Glutamatergic neuron (in vitro differentiated cells): ENCODE measurements around the gene KIAA0232. TPM values are rescaled to one million over a fixed set of nuclear protein-coding genes. Genes with fewer than 3 reads are reported as not detected.

Experiments used
- DNase-seq: peaks from one replicate; pipeline ENCODE4 v3.0.0; 2022
- H3K27ac Mint-ChIP-seq: one replicate; pipeline ENCODE4 v1.8.0; 2020; ENCODE audit warnings: mild to moderate bottlenecking, mixed read lengths, inconsistent platforms; ENCODE audit not compliant: unreplicated experiment
- H3K27me3 Mint-ChIP-seq: one replicate; pipeline ENCODE4 v1.8.0; 2020; ENCODE audit warnings: mild to moderate bottlenecking, moderate library complexity, mixed read lengths, inconsistent platforms; ENCODE audit not compliant: unreplicated experiment
- H3K36me3 Mint-ChIP-seq: one replicate; pipeline ENCODE4 v1.8.0; 2020; ENCODE audit warnings: mild to moderate bottlenecking, mixed read lengths, inconsistent platforms; ENCODE audit not compliant: unreplicated experiment
- H3K4me1 Mint-ChIP-seq: one replicate; pipeline ENCODE4 v1.8.0; 2020; ENCODE audit warnings: mild to moderate bottlenecking, low read depth, mixed read lengths, inconsistent platforms; ENCODE audit not compliant: unreplicated experiment
- H3K4me3 Mint-ChIP-seq: one replicate; pipeline ENCODE4 v1.8.0; 2020; ENCODE audit warnings: mild to moderate bottlenecking, mixed read lengths, inconsistent platforms; ENCODE audit not compliant: unreplicated experiment
- H3K9me3 Mint-ChIP-seq: one replicate; pipeline ENCODE4 v1.8.0; 2020; ENCODE audit warnings: mild to moderate bottlenecking, moderate library complexity, mixed read lengths, inconsistent platforms; ENCODE audit not compliant: unreplicated experiment
- CTCF ChIP-seq: fragments of 200-600 bp; sonication (generic); IDR thresholded peaks from one replicate; pipeline ENCODE4 v1.5.0; 2021; ENCODE audit not compliant: partially characterized antibody, unreplicated experiment
- total RNA-seq: library from RNA; stranded (reverse); fragmentation: NEBNext Ultra II Directional; extraction: Animal tissue kit (Norgen Biotek cat#: 25700); gene quantifications from one replicate; pipeline ENCODE4 v1.2.1, GENCODE V29; 2021; ENCODE audit not compliant: unreplicated experiment

KIAA0232 gene
- total RNA-seq, 1 donor from 2014 or later: 64.4 TPM

GRCh38 chr4:6929339-6929811, 146.8 kb downstream of the KIAA0232 start:
- no peak for DNase-seq
- Mint-ChIP-seq H3K27me3 (peaks cover 17% of the 10 kb centered on the region), H3K36me3 (peaks cover 19% of the 10 kb centered on the region), H3K4me3 (peak overlapping the region; percentile 40), H3K4me1 (peaks cover 38% of the 10 kb centered on the region), H3K27ac (peak overlapping the region; percentile 60), H3K9me3 (peaks cover 19% of the 10 kb centered on the region)
- TF ChIP-seq CTCF: no peak

DNA sequence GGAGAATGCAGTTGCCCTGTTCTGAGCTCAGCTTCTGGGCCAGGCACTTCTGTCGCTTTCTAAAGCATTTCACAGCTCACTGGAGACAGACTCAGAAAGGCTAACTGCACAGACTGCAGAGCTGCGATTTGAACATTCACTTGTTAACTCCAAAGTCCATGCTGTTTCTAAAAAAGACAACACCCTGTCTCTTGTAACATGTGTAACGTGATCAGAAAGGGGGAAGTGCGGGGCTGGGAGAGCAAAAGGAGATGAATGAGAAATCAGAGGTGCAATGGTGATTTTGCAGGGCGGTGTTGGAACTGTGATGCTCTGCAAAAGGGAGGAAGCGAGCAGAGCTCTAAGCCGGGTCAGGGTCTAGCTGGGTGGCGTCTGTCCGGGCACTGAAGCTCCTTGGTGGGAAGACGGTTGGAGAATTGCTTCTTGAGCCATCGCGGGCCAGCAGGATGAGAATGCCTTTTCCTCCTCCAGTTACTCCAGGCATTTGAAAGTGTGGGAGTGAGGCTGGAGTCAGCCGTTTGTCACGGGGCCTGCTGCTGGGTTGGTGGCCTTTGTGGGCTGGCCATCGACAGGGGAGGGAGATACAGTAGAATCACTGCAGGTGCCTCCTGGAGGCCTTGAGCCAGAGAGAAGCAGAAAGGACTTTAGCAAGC, 147.4 kb downstream of the KIAA0232 start:
- H3K27ac Mint-ChIP-seq: peak overlapping the region; percentile 60
- TF ChIP-seq CTCF: no peak
- H3K4me1 Mint-ChIP-seq: peaks cover 39% of the 10 kb centered on the region
- no peak for DNase-seq
- peaks cover 15% of the 10 kb centered on the region for H3K9me3 Mint-ChIP-seq
- H3K36me3 Mint-ChIP-seq: peaks cover 19% of the 10 kb centered on the region
- H3K4me3 Mint-ChIP-seq: peak overlapping the region; percentile 30
- H3K27me3 Mint-ChIP-seq: peaks cover 17% of the 10 kb centered on the region

DNA sequence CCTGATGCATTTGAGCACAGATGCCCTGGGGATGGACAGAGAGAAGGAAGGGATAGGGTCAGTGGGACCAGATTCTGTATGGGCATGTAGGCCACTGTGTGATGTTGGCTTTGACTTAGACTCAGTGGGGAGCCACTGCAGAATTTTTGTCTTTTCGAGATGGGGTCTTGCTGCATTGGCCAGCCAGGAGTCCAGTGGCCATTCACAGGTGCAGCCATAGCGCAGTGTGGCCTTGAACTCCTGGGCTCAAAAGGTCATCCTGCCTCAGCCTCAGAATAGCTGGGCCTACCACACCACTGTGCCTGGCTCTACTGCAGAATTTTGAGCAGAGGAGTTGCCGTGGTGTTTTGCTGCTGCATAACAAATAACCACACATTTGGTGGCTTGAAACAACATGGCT, 149.9 kb downstream of the KIAA0232 start:
- peaks cover 19% of the 10 kb centered on the region for H3K36me3 Mint-ChIP-seq
- no peak for TF ChIP-seq CTCF
- DNase-seq: no peak
- peaks cover 18% of the 10 kb centered on the region for H3K27me3 Mint-ChIP-seq
- H3K27ac Mint-ChIP-seq: no peak overlapping the region
- H3K4me3 Mint-ChIP-seq: no peak overlapping the region
- peaks cover 34% of the 10 kb centered on the region for H3K4me1 Mint-ChIP-seq
- peaks cover 11% of the 10 kb centered on the region for H3K9me3 Mint-ChIP-seq

GRCh38 chr4:6932918-6933317, 150.4 kb downstream of the KIAA0232 start:
- peaks cover 11% of the 10 kb centered on the region for H3K9me3 Mint-ChIP-seq
- H3K4me3 Mint-ChIP-seq: no peak overlapping the region
- H3K36me3 Mint-ChIP-seq: peaks cover 19% of the 10 kb centered on the region

More at GRCh38 chr4:6932918-6933317, 150.4 kb downstream of the KIAA0232 start:
- peaks cover 18% of the 10 kb centered on the region for H3K27me3 Mint-ChIP-seq
- DNase-seq: no peak
- no peak for TF ChIP-seq CTCF
- peaks cover 35% of the 10 kb centered on the region for H3K4me1 Mint-ChIP-seq
- H3K27ac Mint-ChIP-seq: no peak overlapping the region

Other genes with a start within 250 kb of the KIAA0232 start
- gene MAN2B2, start 207.5 kb upstream of the KIAA0232 start, total RNA-seq: 15.5 TPM
- 226 TPM for gene MRFAP1, start 142.0 kb upstream of the KIAA0232 start, total RNA-seq
- gene S100P, start 88.8 kb upstream of the KIAA0232 start, total RNA-seq: not detected
- gene MRFAP1L1, start 72.9 kb upstream of the KIAA0232 start, total RNA-seq: 66.1 TPM
- 22.5 TPM for gene BLOC1S4, start 66.6 kb upstream of the KIAA0232 start, total RNA-seq
- gene TBC1D14, start 127.1 kb downstream of the KIAA0232 start, total RNA-seq: 82.2 TPM